GM19351 (cell line): ENCODE results near the gene C10orf105.

Source experiments
- ATAC-seq: cut with Tn5 transposase; IDR thresholded peaks from one replicate; pipeline ENCODE4 v1.9.1; 2021; ENCODE audit warnings: mild to moderate bottlenecking, moderate library complexity; ENCODE audit not compliant: unreplicated experiment

C10orf105 gene

GRCh38 chr10:71719464-71720201, at the start of gene C10orf105:
Gene C10orf105 (minus strand): TSS chr10:71719778. CDS start chr10:71716337, 3,441 bp downstream.
- ATAC-seq = no peak

- ATAC-seq = no peak
Observed at GRCh38 chr10:71767420-71768035, 48.0 kb upstream of the C10orf105 start.

- no peak for ATAC-seq
Observed at GRCh38 chr10:71766717-71767419, 47.3 kb upstream of the C10orf105 start.

- ATAC-seq = no peak
Observed at GRCh38 chr10:71765906-71766716, 46.5 kb upstream of the C10orf105 start.

GRCh38 chr10:71765176-71765904, 45.8 kb upstream of the C10orf105 start:
- ATAC-seq = no peak

- ATAC-seq = no peak
Observed at GRCh38 chr10:71763352-71764127, 44.0 kb upstream of the C10orf105 start.

- ATAC-seq = no peak
Observed at GRCh38 chr10:71762324-71762723, 42.7 kb upstream of the C10orf105 start.

GRCh38 chr10:71761541-71762113, 42.0 kb upstream of the C10orf105 start:
- ATAC-seq = no peak

- no peak for ATAC-seq
Observed at GRCh38 chr10:71761105-71761511, 41.5 kb upstream of the C10orf105 start.

GRCh38 chr10:71757399-71757922, 37.9 kb upstream of the C10orf105 start:
- no peak for ATAC-seq

GRCh38 chr10:71756311-71757191, 37.0 kb upstream of the C10orf105 start:
- no peak for ATAC-seq

- no peak for ATAC-seq
Observed at GRCh38 chr10:71755179-71755879, 35.8 kb upstream of the C10orf105 start.

- ATAC-seq = no peak
Observed at GRCh38 chr10:71754562-71754961, 35.0 kb upstream of the C10orf105 start.

GRCh38 chr10:71753960-71754505, 34.5 kb upstream of the C10orf105 start:
- no peak for ATAC-seq

GRCh38 chr10:71753091-71753959, 33.7 kb upstream of the C10orf105 start:
- ATAC-seq = no peak

GRCh38 chr10:71752391-71753090, 33.0 kb upstream of the C10orf105 start:
- no peak for ATAC-seq
